Measurements from ENCODE around the gene PIK3CD. TPM values are rescaled to one million over a fixed set of nuclear protein-coding genes. Genes with fewer than 3 reads are reported as not detected.

PIK3CD gene
- total and polyA plus RNA-seq, 2 donors (not counting 3 experiments of a cell fraction or from before 2014, with no cell fraction given) = 3.5 to 5.2 TPM

DNA sequence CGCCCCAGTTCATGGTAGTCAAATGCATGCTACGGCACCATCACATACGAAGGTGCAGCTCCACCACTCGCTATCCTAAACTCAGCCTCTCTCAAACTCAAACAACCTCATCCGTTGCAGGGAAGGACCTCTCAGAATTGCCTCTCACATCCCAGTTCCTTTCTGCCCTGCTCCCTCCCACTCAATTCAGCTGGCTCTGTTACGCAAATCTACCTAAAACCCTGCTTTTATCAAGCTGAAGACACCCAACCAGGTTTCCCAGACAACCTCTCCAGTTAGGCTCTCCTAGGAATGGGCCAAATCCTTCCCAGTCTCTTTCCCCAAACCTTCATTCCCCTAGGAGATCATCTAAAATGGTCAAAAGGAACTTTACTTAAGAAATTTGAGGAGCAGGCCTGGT, 109.3 kb downstream of the PIK3CD start:
- Histone ChIP-seq H3K79me2 (ENCODE audit: control insufficient read depth, insufficient read depth, low read length) (peaks cover 7% of the 10 kb centered on the region), H3K4me3 (replicated peaks in 1 of 3; ENCODE audit: insufficient read depth in 1 of 3, low read depth in 1 of 3, low read length in 3 of 3) (no peak overlapping the region), H3K36me3 (ENCODE audit: control insufficient read depth in 2 of 2, extremely low read depth in 1 of 2, insufficient read depth in 2 of 2, low read length in 2 of 2) (no peaks in the 10 kb centered on the region), H3K4me1 (ENCODE audit: control insufficient read depth, extremely low read depth, insufficient read depth, low read length) (peaks cover 5% of the 10 kb centered on the region), H3K27ac (ENCODE audit: insufficient read depth, low read depth, low read length) (no peak overlapping the region), H3K27me3 (ENCODE audit: control insufficient read depth in 2 of 2, insufficient read depth in 2 of 2, low read length in 2 of 2) (no peaks in the 10 kb centered on the region), H4K20me1 (replicated peaks; ENCODE audit: control insufficient read depth, extremely low read depth, insufficient read depth, low read length) (no peaks in the 10 kb centered on the region), H3K9me3 (replicated peaks; ENCODE audit: control insufficient read depth, insufficient read depth, low read length) (no peaks in the 10 kb centered on the region), H3K4me2 (ENCODE audit: insufficient read depth, low read length) (no peak overlapping the region), H2AFZ (ENCODE audit: low read depth, low read length) (no peak overlapping the region), H3K9ac (replicated peaks; ENCODE audit: extremely low read depth, insufficient read depth, low read length) (no peak overlapping the region), H3K9me1 (replicated peaks; ENCODE audit: control insufficient read depth, extremely low read depth, insufficient read depth, low read length) (no peaks in the 10 kb centered on the region)
- BruUV-seq (replicated peaks) = no TSS peak
- intact Hi-C loops (cut with micrococcal nuclease) = no loop called here
- POLR2A ChIA-PET = no interaction called here
- dilution Hi-C loops (cut with MboI; ENCODE audit: extremely low pct_ligation_motif_present, low sequenced_read_pairs) = no loop called here
- no peak for TF ChIP-seq MYC (IDR thresholded peaks at IDR 0.05; ENCODE audit: low read depth, low read length)
- TF ChIP-seq MAX (IDR thresholded peaks at IDR 0.05; ENCODE audit: insufficient read depth, insufficient read length) = no peak
- no peak for TF ChIP-seq POLR2AphosphoS5 (IDR thresholded peaks at IDR 0.05; ENCODE audit: insufficient read depth, low read depth, low read length)
- no peak for TF ChIP-seq EZH2 (IDR thresholded peaks at IDR 0.05; ENCODE audit: borderline replicate concordance, low read depth, low read length, severe bottlenecking)
- TF ChIP-seq GATA2 (IDR thresholded peaks at IDR 0.05; ENCODE audit: insufficient read depth, insufficient read length, low read depth, low read length) = no peak
- no peak for TF ChIP-seq CTCF (IDR thresholded peaks at IDR 0.05; ENCODE audit: extremely low read depth in 1 of 2, insufficient read depth in 1 of 2, low read depth in 1 of 2, low read length in 2 of 2)
- TF ChIP-seq JUN (IDR thresholded peaks at IDR 0.05; ENCODE audit: borderline replicate concordance, insufficient read depth, insufficient read length, low read depth) = no peak
- no peak for TF ChIP-seq POLR2A (IDR thresholded peaks at IDR 0.05; ENCODE audit: low read depth, low read length)
- TF ChIP-seq FOS (IDR thresholded peaks at IDR 0.05; ENCODE audit: borderline replicate concordance, insufficient read depth, low read length) = no peak
- FAIRE-seq (no peak), DNase-seq (ENCODE audit: low read depth, low spot score) (no peak)
- CTCF ChIA-PET = interaction anchor here (2.1 kb wide), 1 partner anchor 25 kb away, joined by 4 read pairs; no protein-coding TSS in a partner anchor
